Osteoblast (primary cell): ENCODE results near the gene MAMDC4. TPM values are rescaled to one million over a fixed set of nuclear protein-coding genes. Genes with fewer than 3 reads are reported as not detected.
"Not testable (repeated sequence)": the region's sequence is repeated elsewhere in the genome, so short reads cannot be mapped to it uniquely, and the experiment has no call there.

Source experiments
- DNase-seq: peaks from one replicate; pipeline ENCODE4 v3.0.0; 2011; ENCODE audit warnings: low spot score, mixed read lengths; ENCODE audit not compliant: insufficient read length; ENCODE audit errors: missing footprints
- H2AFZ ChIP-seq: 2 replicates; pipeline ENCODE4 v1.6.0; 2011; ENCODE audit warnings: mild to moderate bottlenecking, low read length
- H3K27ac ChIP-seq: 2 replicates; pipeline ENCODE4 v1.5.1; 2011; ENCODE audit warnings: mild to moderate bottlenecking, low read depth, low read length, moderate library complexity
- H3K27me3 ChIP-seq: 2 replicates; pipeline ENCODE4 v1.6.0; 2012; ENCODE audit warnings: mild to moderate bottlenecking, control low read depth, inconsistent platforms, low read length, moderate library complexity; ENCODE audit not compliant: insufficient read depth
- H3K36me3 ChIP-seq: 2 replicates; pipeline ENCODE4 v1.5.1; 2011; ENCODE audit warnings: mild to moderate bottlenecking, low read length, control low read depth, moderate library complexity; ENCODE audit not compliant: insufficient read depth
- H3K4me1 ChIP-seq: 2 replicates; pipeline ENCODE4 v1.5.1; 2011; ENCODE audit warnings: mild to moderate bottlenecking, low read length, control low read depth, moderate library complexity; ENCODE audit not compliant: insufficient read depth
- H3K4me2 ChIP-seq: 2 replicates; pipeline ENCODE4 v1.6.0; 2011; ENCODE audit warnings: mild to moderate bottlenecking, low read length; ENCODE audit not compliant: insufficient read depth
- H3K4me3 ChIP-seq: fragments of 200-600 bp; sonication (generic); 3 replicates; pipeline ENCODE4 v1.5.1; 2012; ENCODE audit warnings: mild to moderate bottlenecking, low read length, inconsistent platforms; ENCODE audit not compliant: insufficient read depth
- H3K79me2 ChIP-seq: 2 replicates; pipeline ENCODE4 v1.6.0; 2012; ENCODE audit warnings: mild to moderate bottlenecking, low read length, control low read depth, inconsistent platforms; ENCODE audit not compliant: insufficient read depth
- H3K9me3 ChIP-seq: 2 replicates; pipeline ENCODE4 v1.5.1; 2011; ENCODE audit warnings: low read depth, low read length, control low read depth
- H4K20me1 ChIP-seq: 2 replicates; pipeline ENCODE4 v1.6.0; 2012; ENCODE audit warnings: mild to moderate bottlenecking, low read length, control low read depth; ENCODE audit not compliant: insufficient read depth
- CTCF ChIP-seq: IDR thresholded peaks from 2 replicates; pipeline ENCODE4 v1.5.1; 2011; ENCODE audit warnings: mild to moderate bottlenecking, low read depth, low read length, moderate library complexity; ENCODE audit errors: extremely low read depth
- total RNA-seq: library from RNA; depleted of rRNA; stranded (reverse); fragments of >200 nt; gene quantifications from 2 replicates; pipeline ENCODE4 v1.2.3, GENCODE V29; 2012

MAMDC4 gene
- total RNA-seq, 1 donor = 1.4 TPM

- Histone ChIP-seq H2AFZ (no peak overlapping the region), H3K79me2 (no peaks in the 10 kb centered on the region), H3K4me3 (no peak overlapping the region), H3K4me1 (no peaks in the 10 kb centered on the region), H3K27me3 (no peaks in the 10 kb centered on the region), H3K4me2 (no peak overlapping the region), H3K36me3 (peaks cover 48% of the 10 kb centered on the region), H3K27ac (no peak overlapping the region), H4K20me1 (peaks cover 9% of the 10 kb centered on the region), H3K9me3 (no peaks in the 10 kb centered on the region)
- DNase-seq = no peak
- no peak for TF ChIP-seq CTCF
Observed at GRCh38 chr9:136829981-136830885, 21.9 kb upstream of the MAMDC4 start.

DNA sequence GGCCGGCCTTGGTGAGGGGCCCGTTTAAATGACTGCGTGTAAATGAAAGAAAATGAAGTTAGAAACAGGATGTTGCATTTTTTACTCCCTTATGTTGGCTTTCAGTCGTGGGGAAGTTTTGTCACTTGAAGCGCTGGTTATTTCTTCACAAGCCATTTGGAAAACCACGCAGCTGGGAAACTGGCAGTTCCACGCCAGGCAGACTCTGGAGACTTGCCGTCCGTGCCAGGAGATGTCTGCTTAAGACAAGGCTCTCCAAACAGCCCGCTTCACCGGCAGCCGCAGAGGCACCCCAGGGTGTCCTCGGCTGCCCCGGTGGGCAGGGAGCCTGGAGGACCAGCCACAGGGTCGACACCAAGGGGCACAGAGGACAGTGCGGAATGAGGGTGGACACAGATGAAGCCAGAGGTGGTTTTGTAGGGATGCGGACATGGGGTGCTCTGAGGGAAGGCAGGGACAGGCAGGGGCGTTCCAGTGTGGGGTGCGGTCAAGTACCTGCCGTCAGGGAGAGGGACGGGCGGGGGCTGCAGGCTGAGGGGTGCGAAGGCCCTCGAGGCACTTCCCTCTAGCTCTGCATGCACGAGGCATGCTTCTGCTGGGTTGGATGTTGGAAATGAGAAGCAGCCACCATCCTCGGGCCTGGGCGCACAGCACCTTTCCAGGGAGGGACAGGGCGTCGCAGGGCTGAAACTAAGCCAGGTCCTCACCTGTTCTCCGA lies 21.0 kb upstream of the MAMDC4 start:
- H2AFZ ChIP-seq = no peak overlapping the region
- no peak for TF ChIP-seq CTCF
- H3K27me3 ChIP-seq = no peaks in the 10 kb centered on the region
- no peak for DNase-seq
- no peak overlapping the region for H3K4me2 ChIP-seq
- H3K4me1 ChIP-seq = no peaks in the 10 kb centered on the region
- no peaks in the 10 kb centered on the region for H3K79me2 ChIP-seq
- H3K27ac ChIP-seq = no peak overlapping the region
- H4K20me1 ChIP-seq = peaks cover 3% of the 10 kb centered on the region
- H3K9me3 ChIP-seq = no peaks in the 10 kb centered on the region
- peaks cover 45% of the 10 kb centered on the region for H3K36me3 ChIP-seq
- no peak overlapping the region for H3K4me3 ChIP-seq

GRCh38 chr9:136831720-136832104 lies 20.4 kb upstream of the MAMDC4 start:
- peaks cover 3% of the 10 kb centered on the region for H4K20me1 ChIP-seq
- no peak for TF ChIP-seq CTCF
- H3K27me3 ChIP-seq = no peaks in the 10 kb centered on the region
- no peak overlapping the region for H3K4me3 ChIP-seq
- no peaks in the 10 kb centered on the region for H3K4me1 ChIP-seq
- no peak overlapping the region for H3K4me2 ChIP-seq
- no peak overlapping the region for H2AFZ ChIP-seq
- no peak for DNase-seq
- H3K9me3 ChIP-seq = no peaks in the 10 kb centered on the region
- H3K79me2 ChIP-seq = no peaks in the 10 kb centered on the region
- no peak overlapping the region for H3K27ac ChIP-seq
- peaks cover 45% of the 10 kb centered on the region for H3K36me3 ChIP-seq

- TF ChIP-seq CTCF = no peak
- Histone ChIP-seq H3K4me2 (no peak overlapping the region), H4K20me1 (peaks cover 3% of the 10 kb centered on the region), H3K4me3 (no peak overlapping the region), H3K9me3 (no peaks in the 10 kb centered on the region), H3K27ac (no peak overlapping the region), H3K27me3 (no peaks in the 10 kb centered on the region), H3K36me3 (peaks cover 39% of the 10 kb centered on the region), H3K4me1 (no peaks in the 10 kb centered on the region), H3K79me2 (no peaks in the 10 kb centered on the region), H2AFZ (no peak overlapping the region)
- DNase-seq = no peak
Observed at GRCh38 chr9:136832581-136832980, 19.6 kb upstream of the MAMDC4 start.

DNA sequence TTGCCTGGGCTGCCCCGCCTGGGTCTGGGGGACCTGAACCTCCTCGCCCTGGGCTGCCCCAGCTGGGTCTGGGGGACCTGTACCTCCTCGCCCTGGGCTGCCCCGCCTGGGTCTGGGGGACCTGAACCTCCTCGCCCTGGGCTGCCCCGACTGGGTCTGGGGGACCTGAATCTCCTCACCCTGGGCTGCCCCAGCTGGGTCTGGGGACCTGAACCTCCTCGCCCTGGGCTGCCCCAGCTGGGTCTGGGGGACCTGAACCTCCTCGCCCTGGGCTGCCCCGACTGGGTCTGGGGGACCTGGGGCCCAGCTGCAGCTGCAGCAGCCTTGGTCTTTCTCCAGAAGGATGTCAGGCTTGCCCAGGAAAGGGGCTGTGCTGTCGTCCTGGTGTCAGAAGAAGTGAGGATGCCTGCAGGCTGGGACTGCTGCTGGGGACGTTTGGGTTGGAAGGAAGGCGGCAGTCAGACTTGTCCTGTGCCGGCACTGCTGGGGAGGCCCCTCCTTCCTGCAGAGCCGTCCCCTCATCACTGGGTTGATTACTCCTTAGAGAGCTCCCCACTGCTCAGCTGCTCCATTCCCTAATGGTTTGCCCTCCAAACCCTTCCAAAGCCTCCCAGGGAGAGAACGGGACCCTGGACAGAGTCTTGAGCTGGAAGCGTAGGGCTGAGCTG lies 18.6 kb upstream of the MAMDC4 start:
- H3K4me1 ChIP-seq, H3K27ac ChIP-seq, H2AFZ ChIP-seq, DNase-seq, H3K4me2 ChIP-seq, H4K20me1 ChIP-seq, H3K27me3 ChIP-seq, H3K79me2 ChIP-seq, H3K4me3 ChIP-seq, H3K9me3 ChIP-seq: not testable (repeated sequence)
- peaks cover 36% of the 10 kb centered on the region for H3K36me3 ChIP-seq
